ENCODE measurements around the gene CDC42EP5. TPM values are rescaled to one million over a fixed set of nuclear protein-coding genes. Genes with fewer than 3 reads are reported as not detected.

Gene CDC42EP5
- total RNA-seq, 1 donor from 2014 or later = 64.2 TPM

- no peaks in the 10 kb centered on the region for H3K9me3 ChIP-seq (ENCODE audit: insufficient read depth, low read depth, low read length)
- no peak overlapping the region for H3K4me3 Mint-ChIP-seq (ENCODE audit: unreplicated experiment)
- H3K27ac ChIP-seq (ENCODE audit: low read depth, low read length) = no peak overlapping the region
- no peaks in the 10 kb centered on the region for H3K4me1 ChIP-seq (ENCODE audit: insufficient read depth, low read length)
- H3K36me3 ChIP-seq (ENCODE audit: insufficient read depth, low read length) = no peaks in the 10 kb centered on the region
- H3K27ac Mint-ChIP-seq (ENCODE audit: unreplicated experiment) = no peak overlapping the region
- FAIRE-seq (no peak), DNase-seq (ENCODE audit: low read depth) (no peak)
- peaks cover 7% of the 10 kb centered on the region for H3K4me1 Mint-ChIP-seq (ENCODE audit: low read depth, unreplicated experiment)
- no peak overlapping the region for H3K9ac ChIP-seq (ENCODE audit: low read length)
- H4K20me1 ChIP-seq (ENCODE audit: insufficient read depth, low read length) = no peaks in the 10 kb centered on the region
- peaks cover 17% of the 10 kb centered on the region for H3K27me3 ChIP-seq (ENCODE audit: insufficient read depth, low read length)
- H3K27me3 Mint-ChIP-seq (ENCODE audit: low read depth, unreplicated experiment) = peaks cover 2% of the 10 kb centered on the region
- no peaks in the 10 kb centered on the region for H3K36me3 Mint-ChIP-seq (ENCODE audit: low read depth, unreplicated experiment)
- no peaks in the 10 kb centered on the region for H3K9me3 Mint-ChIP-seq (ENCODE audit: unreplicated experiment)
- TF ChIP-seq CTCF (IDR thresholded peaks at IDR 0.05; ENCODE audit: insufficient read depth, low read depth, low read length) = no peak
- H3K4me3 ChIP-seq (ENCODE audit: insufficient read depth, low read depth, low read length) = no peak overlapping the region
- no peak overlapping the region for H2AFZ ChIP-seq (ENCODE audit: low read depth, low read length)
- H3K79me2 ChIP-seq (ENCODE audit: insufficient read depth, low read length) = no peaks in the 10 kb centered on the region
- no peak overlapping the region for H3K4me2 ChIP-seq (ENCODE audit: low read length)
These were observed 48.9 kb downstream of the CDC42EP5 start for GRCh38 chr19:54424201-54424600.

- peaks cover 25% of the 10 kb centered on the region for H3K27me3 ChIP-seq (ENCODE audit: insufficient read depth, low read length)
- Mint-ChIP-seq H3K27ac (ENCODE audit: unreplicated experiment) (no peak overlapping the region), H3K9me3 (ENCODE audit: unreplicated experiment) (no peaks in the 10 kb centered on the region), H3K27me3 (ENCODE audit: low read depth, unreplicated experiment) (peaks cover 4% of the 10 kb centered on the region), H3K36me3 (ENCODE audit: low read depth, unreplicated experiment) (no peaks in the 10 kb centered on the region), H3K4me1 (ENCODE audit: low read depth, unreplicated experiment) (peaks cover 14% of the 10 kb centered on the region), H3K4me3 (ENCODE audit: unreplicated experiment) (no peak overlapping the region)
- FAIRE-seq = no peak
- no peak overlapping the region for H3K9ac ChIP-seq (ENCODE audit: low read length)
- H2AFZ ChIP-seq (ENCODE audit: low read depth, low read length) = no peak overlapping the region
- no peak overlapping the region for H3K4me3 ChIP-seq (ENCODE audit: insufficient read depth, low read depth, low read length)
- no peaks in the 10 kb centered on the region for H3K36me3 ChIP-seq (ENCODE audit: insufficient read depth, low read length)
- no peak overlapping the region for H3K27ac ChIP-seq (ENCODE audit: low read depth, low read length)
- no peaks in the 10 kb centered on the region for H3K4me1 ChIP-seq (ENCODE audit: insufficient read depth, low read length)
- H4K20me1 ChIP-seq (ENCODE audit: insufficient read depth, low read length) = no peaks in the 10 kb centered on the region
- no peak overlapping the region for H3K4me2 ChIP-seq (ENCODE audit: low read length)
- no peaks in the 10 kb centered on the region for H3K79me2 ChIP-seq (ENCODE audit: insufficient read depth, low read length)
- TF ChIP-seq CTCF (IDR thresholded peaks at IDR 0.05; ENCODE audit: insufficient read depth, low read depth, low read length) (no peak), EZH2 (IDR thresholded peaks at IDR 0.05; ENCODE audit: insufficient read depth, low read length) (no peak)
- no peak for DNase-seq (ENCODE audit: low read depth)
- H3K9me3 ChIP-seq (ENCODE audit: insufficient read depth, low read depth, low read length) = no peaks in the 10 kb centered on the region
These were observed 51.0 kb downstream of the CDC42EP5 start for GRCh38 chr19:54422136-54422535.

GRCh38 chr19:54421521-54421920 is 51.6 kb downstream of the CDC42EP5 start:
- Histone ChIP-seq H2AFZ (ENCODE audit: low read depth, low read length) (no peak overlapping the region), H4K20me1 (ENCODE audit: insufficient read depth, low read length) (no peaks in the 10 kb centered on the region), H3K9ac (ENCODE audit: low read length) (no peak overlapping the region), H3K27ac (ENCODE audit: low read depth, low read length) (no peak overlapping the region), H3K9me3 (ENCODE audit: insufficient read depth, low read depth, low read length) (no peaks in the 10 kb centered on the region), H3K4me3 (ENCODE audit: insufficient read depth, low read depth, low read length) (no peak overlapping the region), H3K4me2 (ENCODE audit: low read length) (no peak overlapping the region), H3K36me3 (ENCODE audit: insufficient read depth, low read length) (no peaks in the 10 kb centered on the region), H3K4me1 (ENCODE audit: insufficient read depth, low read length) (no peaks in the 10 kb centered on the region), H3K79me2 (ENCODE audit: insufficient read depth, low read length) (no peaks in the 10 kb centered on the region), H3K27me3 (ENCODE audit: insufficient read depth, low read length) (peaks cover 31% of the 10 kb centered on the region)
- FAIRE-seq = no peak
- H3K9me3 Mint-ChIP-seq (ENCODE audit: unreplicated experiment) = no peaks in the 10 kb centered on the region
- DNase-seq (ENCODE audit: low read depth) = no peak
- H3K27me3 Mint-ChIP-seq (ENCODE audit: low read depth, unreplicated experiment) = peaks cover 5% of the 10 kb centered on the region
- peaks cover 14% of the 10 kb centered on the region for H3K4me1 Mint-ChIP-seq (ENCODE audit: low read depth, unreplicated experiment)
- H3K36me3 Mint-ChIP-seq (ENCODE audit: low read depth, unreplicated experiment) = no peaks in the 10 kb centered on the region
- no peak for TF ChIP-seq CTCF (IDR thresholded peaks at IDR 0.05; ENCODE audit: insufficient read depth, low read depth, low read length)
- no peak overlapping the region for H3K4me3 Mint-ChIP-seq (ENCODE audit: unreplicated experiment)
- peak overlapping the region; percentile 62 for H3K27ac Mint-ChIP-seq (ENCODE audit: unreplicated experiment)

Data from astrocyte (in vitro differentiated cells and primary cell).